Superior temporal gyrus (tissue), 1 donor: ENCODE results near the gene IL6ST.
"Not testable (repeated sequence)": the region's sequence is repeated elsewhere in the genome, so short reads cannot be mapped to it uniquely, and the experiment has no call there.

Source experiments
- DNase-seq: peaks from one replicate; pipeline ENCODE4 v3.0.0-alpha.2; 2016; ENCODE audit errors: extremely low spot score

The IL6ST gene

DNA sequence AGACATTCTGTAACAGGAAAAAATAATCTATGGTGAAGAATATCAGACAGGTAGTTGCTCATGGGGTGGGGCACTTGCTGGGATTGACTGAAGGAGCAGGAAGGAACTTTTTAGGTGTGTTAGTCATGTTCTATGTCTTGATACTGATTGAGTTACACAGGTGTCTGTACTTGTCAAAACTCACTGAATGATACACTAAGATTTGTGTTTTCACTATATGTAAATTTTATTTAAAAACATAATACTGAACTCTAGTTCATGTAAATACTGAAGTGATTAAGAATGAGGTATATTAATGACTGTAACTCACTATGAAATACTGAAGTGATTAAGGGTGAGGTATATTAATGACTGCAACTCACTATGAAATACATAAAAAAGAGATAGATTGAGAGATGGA lies 28.5 kb downstream of the IL6ST start:
- DNase-seq = no peak

- DNase-seq = no peak
These were observed 29.2 kb downstream of the IL6ST start for GRCh38 chr5:55965525-55965924.

DNA sequence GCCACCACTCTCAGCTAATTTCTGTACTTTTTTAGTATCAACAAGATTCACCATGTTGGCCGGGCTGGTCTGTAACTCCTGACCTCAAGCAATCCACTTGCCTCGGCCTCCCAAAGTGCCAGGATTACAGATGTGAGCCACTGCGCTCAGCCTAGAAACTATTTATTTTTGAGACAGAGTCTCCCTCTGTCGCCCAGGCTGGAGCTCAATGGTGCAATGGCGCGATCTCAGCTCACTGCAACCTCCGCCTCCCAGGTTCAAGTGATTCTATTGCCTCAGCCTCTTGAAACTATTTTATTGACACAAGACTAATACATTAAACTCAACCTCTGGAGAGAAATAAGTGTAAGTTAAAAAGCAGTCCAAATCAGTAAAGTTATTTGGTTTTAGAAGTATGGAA lies 34.0 kb downstream of the IL6ST start:
- DNase-seq = no peak

- DNase-seq = no peak
These were observed 35.6 kb downstream of the IL6ST start for GRCh38 chr5:55959208-55959607.

- DNase-seq = not testable (repeated sequence)
These were observed 53.6 kb downstream of the IL6ST start for GRCh38 chr5:55941154-55941553.

GRCh38 chr5:55937598-55937997 lies 57.2 kb downstream of the IL6ST start:
- not testable (repeated sequence) for DNase-seq

DNA sequence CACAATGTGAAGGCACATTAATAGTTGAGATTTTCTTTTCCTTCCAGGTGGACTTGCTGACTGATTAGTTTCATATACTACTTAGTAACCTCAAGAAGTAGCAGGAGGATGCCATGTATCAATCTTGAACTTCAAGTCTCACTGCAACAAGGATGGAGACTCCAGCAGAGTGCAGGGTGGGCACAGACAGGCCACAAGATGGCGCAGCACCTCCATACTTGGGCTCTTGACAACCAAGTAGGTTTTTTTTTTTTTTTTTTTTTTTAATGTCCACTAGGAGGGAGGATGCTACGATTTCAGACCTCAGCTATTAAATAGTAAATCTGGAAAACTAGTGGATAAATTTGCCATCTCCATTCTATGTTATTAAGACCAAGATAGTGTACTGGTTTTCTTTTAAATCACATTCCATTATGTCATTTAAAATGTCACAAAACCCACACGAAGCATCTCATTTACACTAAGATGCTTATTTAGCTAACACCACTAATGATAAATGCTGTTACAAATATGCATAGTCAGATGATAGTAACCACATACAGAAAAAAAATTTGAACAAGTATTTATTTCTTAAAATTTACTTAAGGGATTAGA lies 58.6 kb downstream of the IL6ST start:
- DNase-seq = peak; percentile 90

GRCh38 chr5:55935371-55935770 lies 59.4 kb downstream of the IL6ST start:
- DNase-seq = no peak

DNA sequence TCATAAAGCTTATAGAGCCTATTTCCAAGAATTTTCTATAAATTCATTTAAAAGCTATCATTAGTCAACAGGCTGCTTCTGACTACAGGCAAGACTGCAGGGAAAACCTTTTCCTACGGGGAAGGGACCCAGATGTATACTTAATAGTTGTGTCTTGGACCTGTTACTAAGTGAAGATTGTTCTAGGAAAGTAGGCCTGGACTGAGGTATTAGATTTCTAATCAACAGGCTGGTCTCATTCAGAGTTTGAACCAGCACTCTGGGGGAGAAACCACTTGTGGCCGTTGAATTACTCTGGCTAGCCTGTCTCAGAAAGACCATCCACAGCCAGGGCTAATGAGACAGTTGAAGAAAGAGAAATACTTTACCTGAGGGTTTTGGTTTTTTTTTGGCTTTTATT lies 60.0 kb downstream of the IL6ST start:
- DNase-seq = no peak

- no peak for DNase-seq
These were observed 60.6 kb downstream of the IL6ST start for GRCh38 chr5:55934115-55934613.

GRCh38 chr5:55933377-55934114 lies 61.2 kb downstream of the IL6ST start:
- DNase-seq = no peak

DNA sequence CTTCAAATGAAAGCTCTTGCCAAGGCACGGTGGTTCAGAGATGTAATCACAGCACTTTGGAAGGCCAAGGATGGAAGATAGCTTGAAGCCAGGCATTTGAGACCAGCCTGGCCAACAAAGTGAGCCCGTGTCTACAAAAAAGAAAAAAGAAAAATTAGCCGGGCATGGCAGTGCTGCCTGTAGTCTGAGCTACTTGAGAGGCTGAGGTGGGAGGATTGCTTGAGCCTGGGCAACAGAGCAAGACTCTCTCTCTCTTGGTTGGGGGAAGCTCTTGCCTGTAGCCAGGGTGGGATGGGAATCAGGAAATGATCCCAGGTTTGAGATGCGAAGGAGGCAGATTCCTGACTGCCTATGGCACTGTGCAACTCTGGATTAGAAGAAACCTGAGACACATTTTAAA lies 62.1 kb downstream of the IL6ST start:
- no peak for DNase-seq

GRCh38 chr5:55929020-55929799 lies 65.6 kb downstream of the IL6ST start:
- DNase-seq = no peak

DNA sequence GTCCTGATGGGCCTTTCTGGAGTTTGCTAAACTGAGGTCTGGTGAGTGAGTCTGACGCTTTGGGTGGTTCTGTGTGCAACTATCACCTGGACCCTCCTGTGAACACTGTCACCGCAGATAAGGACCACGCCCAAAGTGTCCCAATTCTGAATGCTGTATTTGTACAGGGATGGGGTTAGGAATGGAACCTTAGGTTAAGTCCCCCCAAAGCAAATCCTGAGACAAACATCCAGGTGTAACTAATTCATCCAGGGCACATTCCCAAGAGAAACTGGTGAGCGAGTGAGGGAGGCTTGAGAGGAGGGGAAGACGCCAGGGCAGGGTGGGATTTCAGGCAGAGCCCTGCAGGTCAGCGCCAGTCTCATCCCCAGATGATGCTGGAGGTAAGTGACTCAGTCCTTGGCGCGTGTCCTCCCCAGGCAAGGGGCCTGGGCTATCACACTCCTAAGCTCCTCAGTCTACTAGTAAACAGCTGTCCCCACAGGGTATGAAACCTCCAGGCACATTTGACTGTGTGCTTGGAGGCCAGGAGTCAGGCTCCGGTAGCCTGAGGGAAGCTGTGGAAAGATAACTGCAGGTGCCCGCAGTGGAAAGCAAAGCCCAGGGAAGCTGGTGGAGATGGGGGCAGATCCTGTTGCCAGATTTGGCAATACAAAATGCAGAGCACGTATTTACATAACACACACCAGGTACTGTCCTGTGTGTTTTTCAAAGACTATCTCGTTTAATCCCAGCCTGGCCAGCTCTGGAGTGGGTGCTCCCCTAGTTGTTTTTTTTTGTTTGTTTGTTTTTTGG lies 66.7 kb downstream of the IL6ST start:
- DNase-seq = no peak

GRCh38 chr5:55926476-55926875 lies 68.3 kb downstream of the IL6ST start:
- DNase-seq = no peak

GRCh38 chr5:55925712-55926111 lies 69.1 kb downstream of the IL6ST start:
- DNase-seq = no peak

DNA sequence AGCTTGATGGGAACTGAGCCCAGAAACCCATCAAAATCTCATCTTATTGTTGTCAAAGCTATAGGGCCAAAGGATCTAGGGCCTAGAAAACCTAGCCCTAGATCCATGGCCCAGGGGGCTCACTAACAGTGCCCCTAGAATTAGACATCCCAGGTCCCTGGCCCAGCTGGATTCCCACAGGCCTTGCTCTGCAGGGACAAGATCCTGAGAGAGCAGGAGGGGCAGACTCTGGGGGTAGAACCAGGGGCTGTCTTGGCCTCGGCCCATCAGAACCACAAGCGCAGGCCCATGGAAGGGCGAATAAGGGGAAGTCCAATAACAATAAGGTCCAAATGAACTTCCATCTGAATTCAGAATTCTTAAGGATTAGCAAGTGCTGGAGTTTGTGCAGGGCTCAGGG lies 69.6 kb downstream of the IL6ST start:
- no peak for DNase-seq

DNA sequence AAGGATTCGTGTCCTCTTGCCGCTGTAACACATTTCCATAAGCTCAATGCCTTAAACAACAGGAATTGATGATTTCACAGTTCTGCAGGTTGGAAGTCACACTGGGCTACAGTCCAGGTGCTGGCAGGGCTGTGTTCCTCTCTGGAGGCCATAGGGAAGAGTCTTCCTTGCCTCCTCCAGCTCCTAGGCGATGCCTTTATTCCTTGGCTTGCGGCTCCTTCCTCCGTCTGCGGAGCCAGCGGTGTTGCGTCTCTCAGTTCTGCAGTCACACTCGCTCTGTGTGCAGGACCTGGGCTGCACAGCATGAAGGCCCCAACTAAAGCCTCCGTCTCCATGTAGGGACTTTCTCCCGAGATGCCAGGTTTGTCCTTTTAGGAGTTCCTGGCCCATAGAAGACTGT lies 70.0 kb downstream of the IL6ST start:
- no peak for DNase-seq

DNA sequence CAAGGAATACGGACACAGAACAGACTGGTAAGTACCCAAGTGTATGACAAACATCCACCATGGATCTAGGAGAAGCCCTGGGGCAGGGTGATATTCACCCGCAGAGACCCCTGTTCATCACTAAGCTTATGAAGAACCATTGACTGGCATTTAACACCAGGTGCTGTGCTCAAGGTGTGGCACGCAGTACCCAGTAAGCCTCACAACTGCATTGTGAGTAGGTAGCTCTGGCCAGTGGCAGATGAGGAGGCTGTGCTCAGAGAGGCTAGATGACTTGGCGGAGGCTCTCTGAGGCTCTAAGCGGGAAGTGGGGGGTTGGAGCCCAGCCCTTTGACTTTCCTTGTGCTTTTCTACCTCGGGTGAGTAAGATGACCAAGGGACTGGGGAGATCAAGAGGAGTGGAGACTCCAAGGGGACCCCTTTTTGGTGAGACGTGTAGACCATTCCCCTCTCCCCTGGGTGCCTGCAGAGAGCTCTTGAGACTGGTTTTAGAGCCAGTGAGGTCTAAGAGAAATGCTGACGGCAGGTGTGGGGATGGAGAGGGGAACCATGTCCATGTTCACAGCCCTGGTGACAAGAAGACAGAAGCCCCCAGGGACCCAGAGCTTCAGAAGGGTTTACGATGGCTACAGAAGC lies 70.8 kb downstream of the IL6ST start:
- no peak for DNase-seq

- no peak for DNase-seq
These were observed 71.5 kb downstream of the IL6ST start for GRCh38 chr5:55923177-55923771.

DNA sequence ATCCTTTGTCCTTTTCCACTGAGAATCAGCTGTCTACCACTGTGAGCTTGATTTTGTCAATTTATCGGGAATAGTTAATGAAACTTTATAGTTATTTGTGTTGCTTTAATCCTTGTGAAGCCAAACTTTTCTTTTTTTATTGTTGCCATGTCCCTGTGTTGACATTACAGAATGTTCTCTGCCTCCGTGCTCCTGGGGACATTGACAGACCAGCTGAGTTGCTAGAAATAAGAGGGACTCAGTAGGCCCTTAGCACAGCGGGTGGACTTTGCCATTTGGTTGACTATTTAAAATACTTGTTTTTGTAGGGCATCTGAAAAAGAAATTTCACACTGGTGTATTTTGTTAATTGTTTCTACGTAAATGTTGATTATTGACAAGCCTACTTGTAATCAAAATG lies 73.1 kb downstream of the IL6ST start:
- DNase-seq = no peak
